Neuronal stem cell (in vitro differentiated cells): ENCODE measurements around the gene SPAG8. TPM values are rescaled to one million over a fixed set of nuclear protein-coding genes. Genes with fewer than 3 reads are reported as not detected.
A peak's percentile ranks its signal among the peaks of the same experiment; 100 is the strongest.

ENCODE experiments used
- DNase-seq: peaks from one replicate; pipeline ENCODE4 v3.0.0-alpha.2; 2013; ENCODE audit warnings: low spot score
- H2AFZ ChIP-seq: one replicate; pipeline ENCODE4 v1.6.1; 2013; ENCODE audit warnings: mild to moderate bottlenecking, low read length, inconsistent platforms
- H2AK5ac ChIP-seq: 2 replicates; pipeline ENCODE4 v1.6.1; 2013; ENCODE audit warnings: low read depth, mild to moderate bottlenecking, inconsistent platforms, low read length, moderate library complexity, mixed read lengths
- H2BK120ac ChIP-seq: 2 replicates; pipeline ENCODE4 v1.6.1; 2013; ENCODE audit warnings: low read depth, mild to moderate bottlenecking, inconsistent platforms, low read length, moderate library complexity, mixed read lengths
- H2BK12ac ChIP-seq: one replicate; pipeline ENCODE4 v1.6.1; 2013; ENCODE audit warnings: low read length, inconsistent platforms
- H2BK15ac ChIP-seq: 2 replicates; pipeline ENCODE4 v1.6.1; 2013; ENCODE audit warnings: mild to moderate bottlenecking, low read length, inconsistent platforms, mixed read lengths
- H2BK5ac ChIP-seq: one replicate; pipeline ENCODE4 v1.6.1; 2013; ENCODE audit warnings: inconsistent platforms, mild to moderate bottlenecking, low read length, moderate library complexity
- H3K14ac ChIP-seq: one replicate; pipeline ENCODE4 v1.6.1; 2013; ENCODE audit warnings: low read length, inconsistent platforms
- H3K18ac ChIP-seq: 2 replicates; pipeline ENCODE4 v1.6.1; 2013; ENCODE audit warnings: low read length, inconsistent platforms
- H3K23ac ChIP-seq: 2 replicates; pipeline ENCODE4 v1.6.1; 2013; ENCODE audit warnings: low read depth, mild to moderate bottlenecking, mixed read lengths, low read length, inconsistent platforms; ENCODE audit not compliant: poor library complexity
- H3K27ac ChIP-seq: replicated peaks from 3 replicates; pipeline ENCODE4 v1.5.1; 2013; ENCODE audit warnings: low read length, inconsistent platforms
- H3K27me3 ChIP-seq, 3 experiments: 2 replicates each; pipeline ENCODE4 v1.6.1; 2013; ENCODE audit warnings: low read length in 3 of 3, mild to moderate bottlenecking in 2 of 3, inconsistent platforms in 1 of 3, low read depth in 1 of 3, mixed read lengths in 1 of 3, moderate library complexity in 1 of 3; ENCODE audit not compliant: control insufficient read depth in 3 of 3, insufficient read depth in 3 of 3
- H3K36me3 ChIP-seq, 2 donors: replicated peaks in 1 of 2; 2 replicates each; pipeline ENCODE4 v1.6.1; 2013; ENCODE audit warnings: low read length in 2 of 2; ENCODE audit not compliant: control insufficient read depth in 2 of 2, insufficient read depth in 2 of 2
- H3K4ac ChIP-seq: 2 replicates; pipeline ENCODE4 v1.6.1; 2013; ENCODE audit warnings: inconsistent platforms, mild to moderate bottlenecking, low read length, moderate library complexity
- H3K4me1 ChIP-seq, 2 donors: 1 replicate in 1 of 2; 2 replicates in 1 of 2; pipeline ENCODE4 v1.6.1; 2013; ENCODE audit warnings: low read length in 2 of 2, low read depth in 1 of 2; ENCODE audit not compliant: control insufficient read depth in 2 of 2, insufficient read depth in 1 of 2
- H3K4me2 ChIP-seq: one replicate; pipeline ENCODE4 v1.6.1; 2013; ENCODE audit warnings: mild to moderate bottlenecking, low read length, inconsistent platforms; ENCODE audit not compliant: insufficient read depth, poor library complexity, severe bottlenecking
- H3K4me3 ChIP-seq, 2 donors: 2 replicates each; pipeline ENCODE4 v1.5.1; 2013; ENCODE audit warnings: low read length in 2 of 2, mild to moderate bottlenecking in 2 of 2, inconsistent platforms in 1 of 2, moderate library complexity in 1 of 2
- H3K79me1 ChIP-seq: one replicate; pipeline ENCODE4 v1.6.1; 2013; ENCODE audit warnings: low read depth, mild to moderate bottlenecking, inconsistent platforms, low read length, moderate library complexity
- H3K9ac ChIP-seq: one replicate; pipeline ENCODE4 v1.6.1; 2013; ENCODE audit warnings: mild to moderate bottlenecking, low read depth, low read length, inconsistent platforms; ENCODE audit not compliant: poor library complexity
- H3K9me3 ChIP-seq, 2 donors: replicated peaks in 1 of 2; 2 replicates each; pipeline versions ENCODE3 to v1.6.1; 2013; ENCODE audit warnings: low read length in 2 of 2, mild to moderate bottlenecking in 2 of 2, inconsistent platforms in 1 of 2, low read depth in 1 of 2, mixed read lengths in 1 of 2, moderate library complexity in 1 of 2; ENCODE audit not compliant: control insufficient read depth in 2 of 2, insufficient read depth in 1 of 2
- H4K8ac ChIP-seq: one replicate; pipeline ENCODE4 v1.6.1; 2013; ENCODE audit warnings: low read depth, mild to moderate bottlenecking, inconsistent platforms, low read length, moderate library complexity
- H4K91ac ChIP-seq: one replicate; pipeline ENCODE4 v1.6.1; 2013; ENCODE audit warnings: low read length, low read depth, mild to moderate bottlenecking, inconsistent platforms; ENCODE audit not compliant: poor library complexity
- WGBS, 2 donors: extraction: QIAGEN DNeasy Blood & Tissue Kit; methylation state at CpG; one replicate each; pipeline ENCODE4 v1.1.7; 2013; ENCODE audit warnings: missing lambda C conversion rate in 2 of 2, mixed read lengths in 1 of 2; ENCODE audit not compliant: insufficient read length in 2 of 2, insufficient replicate concordance in 1 of 2; ENCODE audit errors: extremely low coverage in 2 of 2; 5-methylcytosine and 5-hydroxymethylcytosine counted together
- polyA plus RNA-seq, 2 experiments: library from polyadenylated mRNA; stranded (reverse); fragments of 200-250 nt; gene quantifications; one replicate each; pipeline ENCODE4 v1.2.3, GENCODE V29; 2013

SPAG8 gene, protein sequence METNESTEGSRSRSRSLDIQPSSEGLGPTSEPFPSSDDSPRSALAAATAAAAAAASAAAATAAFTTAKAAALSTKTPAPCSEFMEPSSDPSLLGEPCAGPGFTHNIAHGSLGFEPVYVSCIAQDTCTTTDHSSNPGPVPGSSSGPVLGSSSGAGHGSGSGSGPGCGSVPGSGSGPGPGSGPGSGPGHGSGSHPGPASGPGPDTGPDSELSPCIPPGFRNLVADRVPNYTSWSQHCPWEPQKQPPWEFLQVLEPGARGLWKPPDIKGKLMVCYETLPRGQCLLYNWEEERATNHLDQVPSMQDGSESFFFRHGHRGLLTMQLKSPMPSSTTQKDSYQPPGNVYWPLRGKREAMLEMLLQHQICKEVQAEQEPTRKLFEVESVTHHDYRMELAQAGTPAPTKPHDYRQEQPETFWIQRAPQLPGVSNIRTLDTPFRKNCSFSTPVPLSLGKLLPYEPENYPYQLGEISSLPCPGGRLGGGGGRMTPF
- 0.64 TPM for polyA plus RNA-seq (2013, experiment 1 of 2)
- polyA plus RNA-seq (2013, experiment 2 of 2), result 0.57 TPM

GRCh38 chr9:35812025-35812602 is at the start of gene SPAG8:
SPAG8 (minus strand) TSS chr9:35812262; CDS start chr9:35812147, 115 bp downstream.
- Histone ChIP-seq H2AFZ (peak within 1 kb of the TSS; percentile 86), H3K4ac (no peak within 1 kb of the TSS), H3K23ac (no peak within 1 kb of the TSS), H2AK5ac (no peak within 1 kb of the TSS), H3K4me2 (peak within 1 kb of the TSS; percentile 78), H2BK5ac (no peak within 1 kb of the TSS), H2BK120ac (no peak within 1 kb of the TSS), H4K91ac (no peak within 1 kb of the TSS), H2BK12ac (no peak within 1 kb of the TSS), H4K8ac (no peak within 1 kb of the TSS), H3K36me3 (peaks cover 5 to 14% of the 10 kb centered on the region in 2 donors), H3K9me3 (no peaks in the 10 kb centered on the region), H3K18ac (peak within 1 kb of the TSS; percentile 8), H3K9ac (peak within 1 kb of the TSS; percentile 79), H3K14ac (no peak within 1 kb of the TSS), H2BK15ac (no peak within 1 kb of the TSS), H3K4me3 (peak within 1 kb of the TSS; percentile 50 to 76), H3K27ac (no peak within 1 kb of the TSS), H3K4me1 (peaks cover 10 to 12% of the 10 kb centered on the region in 2 donors), H3K79me1 (no peaks in the 10 kb centered on the region), H3K27me3 (no peaks in the 10 kb centered on the region)
- peak; percentile 86 for DNase-seq
- no CpG with 5 or more reads among the region's 28 CpGs for WGBS, 2 donors

- DNase-seq, result no peak
- Histone ChIP-seq H3K4ac (peak overlapping the region; percentile 38), H2BK15ac (no peak overlapping the region), H2BK12ac (no peak overlapping the region), H4K91ac (no peak overlapping the region), H3K23ac (peak overlapping the region; percentile 47), H4K8ac (no peak overlapping the region), H3K36me3 (no peaks in the 10 kb centered on the region), H3K4me3 (peak overlapping the region in 1 of 2 donors; percentile 15), H3K14ac (no peak overlapping the region), H3K4me1 (peaks cover 0 to 8% of the 10 kb centered on the region in 2 donors), H3K9ac (peak overlapping the region; percentile 6), H3K9me3 (no peaks in the 10 kb centered on the region), H3K79me1 (no peaks in the 10 kb centered on the region), H2AFZ (no peak overlapping the region), H2BK120ac (no peak overlapping the region), H3K27ac (no peak overlapping the region), H3K4me2 (no peak overlapping the region), H2BK5ac (no peak overlapping the region), H3K18ac (no peak overlapping the region), H2AK5ac (no peak overlapping the region), H3K27me3 (peaks cover 0 to 11% (median 0%) of the 10 kb centered on the region in 3 experiments)
- no CpG with 5 or more reads among the region's 12 CpGs for WGBS, 2 donors
Observed at GRCh38 chr9:35861161-35861897, 49.3 kb upstream of the SPAG8 start.

GRCh38 chr9:35859990-35860339 is 47.9 kb upstream of the SPAG8 start:
- no peak overlapping the region for H3K4me3 ChIP-seq
- H3K4ac ChIP-seq, result no peak overlapping the region
- H3K27me3 ChIP-seq, result peaks cover 0 to 11% (median 0%) of the 10 kb centered on the region in 3 experiments
- H3K36me3 ChIP-seq, result no peaks in the 10 kb centered on the region
- no peak for DNase-seq
- peaks cover 0 to 10% of the 10 kb centered on the region in 2 donors for H3K4me1 ChIP-seq
- no CpG with 5 or more reads among the region's 3 CpGs for WGBS, 2 donors
- no peak overlapping the region for H2AK5ac ChIP-seq
- H2BK120ac ChIP-seq, result no peak overlapping the region
- H2BK15ac ChIP-seq, result no peak overlapping the region
- no peak overlapping the region for H4K8ac ChIP-seq
- no peaks in the 10 kb centered on the region for H3K9me3 ChIP-seq
- H3K9ac ChIP-seq, result no peak overlapping the region
- H3K4me2 ChIP-seq, result no peak overlapping the region
- no peak overlapping the region for H3K18ac ChIP-seq
- no peak overlapping the region for H2BK5ac ChIP-seq
- no peak overlapping the region for H2BK12ac ChIP-seq
- H3K14ac ChIP-seq, result no peak overlapping the region
- H3K79me1 ChIP-seq, result no peaks in the 10 kb centered on the region
- H3K27ac ChIP-seq, result no peak overlapping the region
- no peak overlapping the region for H3K23ac ChIP-seq
- no peak overlapping the region for H4K91ac ChIP-seq
- H2AFZ ChIP-seq, result no peak overlapping the region
